ENCODE results near the gene CENPE. TPM values are rescaled to one million over a fixed set of nuclear protein-coding genes. Genes with fewer than 3 reads are reported as not detected.

Gene CENPE
- total RNA-seq, 1 experiment from 2014 or later, result 30.3 TPM

DNA sequence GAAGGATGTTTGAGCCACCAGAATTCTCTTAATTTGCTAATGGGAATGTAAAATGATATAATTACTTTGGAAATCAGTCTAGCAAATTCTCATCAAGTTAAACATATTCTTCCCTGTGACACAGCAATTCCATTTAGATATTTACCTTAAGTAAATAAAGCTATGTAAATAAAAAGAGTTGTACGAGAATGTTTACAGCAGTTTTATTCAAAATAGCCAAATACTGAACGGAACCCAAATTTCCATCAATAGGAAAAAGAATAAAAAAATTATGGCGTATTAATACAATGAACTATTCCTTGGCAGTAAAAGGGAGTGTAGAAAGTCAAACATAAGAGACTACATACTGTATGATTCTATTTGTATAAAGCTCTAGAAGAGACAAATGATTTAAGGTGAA is 45.8 kb downstream of the CENPE start:
- Mint-ChIP-seq H3K36me3 (ENCODE audit: insufficient read depth, unreplicated experiment) (peaks cover 60% of the 10 kb centered on the region), H3K27ac (ENCODE audit: unreplicated experiment) (no peak overlapping the region), H3K4me1 (ENCODE audit: low read depth, unreplicated experiment) (no peaks in the 10 kb centered on the region), H3K9me3 (ENCODE audit: unreplicated experiment) (peaks cover 10% of the 10 kb centered on the region), H3K4me3 (ENCODE audit: unreplicated experiment) (no peak overlapping the region), H3K27me3 (ENCODE audit: insufficient read depth, unreplicated experiment) (no peaks in the 10 kb centered on the region)
- H3K9me3 ChIP-seq, result peaks cover 7% of the 10 kb centered on the region; the same call in 1 of the 2 replicates
- peaks cover 2% of the 10 kb centered on the region; the same call in 1 of the 2 replicates for H3K36me3 ChIP-seq (ENCODE audit: control insufficient read depth, insufficient read depth, low read length)
- H3K4me3 ChIP-seq (ENCODE audit: low read depth, low read length), result no peak overlapping the region
- intact Hi-C loops (cut with micrococcal nuclease; ENCODE audit: unreplicated experiment), result no loop called here
- H3K4me1 ChIP-seq, result no peaks in the 10 kb centered on the region
- TF ChIP-seq, protein P1, sequence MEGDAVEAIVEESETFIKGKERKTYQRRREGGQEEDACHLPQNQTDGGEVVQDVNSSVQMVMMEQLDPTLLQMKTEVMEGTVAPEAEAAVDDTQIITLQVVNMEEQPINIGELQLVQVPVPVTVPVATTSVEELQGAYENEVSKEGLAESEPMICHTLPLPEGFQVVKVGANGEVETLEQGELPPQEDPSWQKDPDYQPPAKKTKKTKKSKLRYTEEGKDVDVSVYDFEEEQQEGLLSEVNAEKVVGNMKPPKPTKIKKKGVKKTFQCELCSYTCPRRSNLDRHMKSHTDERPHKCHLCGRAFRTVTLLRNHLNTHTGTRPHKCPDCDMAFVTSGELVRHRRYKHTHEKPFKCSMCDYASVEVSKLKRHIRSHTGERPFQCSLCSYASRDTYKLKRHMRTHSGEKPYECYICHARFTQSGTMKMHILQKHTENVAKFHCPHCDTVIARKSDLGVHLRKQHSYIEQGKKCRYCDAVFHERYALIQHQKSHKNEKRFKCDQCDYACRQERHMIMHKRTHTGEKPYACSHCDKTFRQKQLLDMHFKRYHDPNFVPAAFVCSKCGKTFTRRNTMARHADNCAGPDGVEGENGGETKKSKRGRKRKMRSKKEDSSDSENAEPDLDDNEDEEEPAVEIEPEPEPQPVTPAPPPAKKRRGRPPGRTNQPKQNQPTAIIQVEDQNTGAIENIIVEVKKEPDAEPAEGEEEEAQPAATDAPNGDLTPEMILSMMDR (IDR thresholded peaks at IDR 0.05; ENCODE audit: insufficient read depth in 1 of 2, low read depth in 1 of 2, low read length in 1 of 2, severe bottlenecking in 1 of 2, unreplicated experiment in 1 of 2), result no peak
- no peaks in the 10 kb centered on the region for H3K27me3 ChIP-seq (replicated peaks; ENCODE audit: control insufficient read depth, insufficient read depth, low read length)
- ChIA-PET POLR2A (no interaction called here), CTCF (no interaction called here)
- BruUV-seq (replicated peaks), result no TSS peak
- no peak for DNase-seq

DNA sequence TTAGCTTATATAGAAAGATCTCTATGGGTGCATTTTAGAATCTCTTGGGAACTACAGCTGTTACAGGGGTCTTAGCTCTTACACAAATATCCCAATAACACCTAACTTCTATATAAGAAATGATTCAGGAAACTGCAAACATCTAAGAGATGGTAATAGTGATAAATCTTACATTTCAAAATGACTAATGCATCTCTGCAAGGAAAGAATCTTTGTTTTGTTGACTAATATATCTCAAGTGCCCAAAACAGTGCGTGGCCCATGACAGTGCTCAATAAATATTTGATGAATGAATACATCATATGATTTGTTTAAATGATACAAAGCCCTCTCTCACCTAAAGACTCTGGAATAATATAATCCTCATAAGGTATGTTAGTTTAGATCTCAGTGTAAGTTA is 47.5 kb downstream of the CENPE start:
- peaks cover 2% of the 10 kb centered on the region; the same call in 1 of the 2 replicates for H3K36me3 ChIP-seq (ENCODE audit: control insufficient read depth, insufficient read depth, low read length)
- POLR2A ChIA-PET, result no interaction called here

DNA sequence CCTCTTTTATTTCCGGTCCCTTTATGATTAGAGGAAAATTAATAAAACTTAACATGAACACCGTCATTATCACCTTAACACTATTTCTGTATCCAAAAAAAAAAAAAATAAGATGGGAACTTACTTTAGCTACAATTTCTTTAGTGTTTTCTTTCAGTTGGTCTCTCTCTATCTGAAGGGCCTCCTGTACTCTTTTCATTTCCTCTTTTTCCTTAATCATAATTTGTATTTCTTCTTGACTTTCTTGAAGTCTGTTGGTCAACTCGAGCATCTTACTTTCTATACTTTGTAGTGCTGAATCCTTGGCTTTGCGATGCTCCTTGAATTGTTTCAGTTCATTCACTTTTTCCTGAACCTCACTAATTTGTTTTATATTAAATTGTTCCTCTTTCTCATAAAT is 53.2 kb downstream of the CENPE start:
- H3K36me3 Mint-ChIP-seq (ENCODE audit: insufficient read depth, unreplicated experiment), result peaks cover 63% of the 10 kb centered on the region
- no peaks in the 10 kb centered on the region for H3K4me1 Mint-ChIP-seq (ENCODE audit: low read depth, unreplicated experiment)
- no peak overlapping the region for H3K27ac Mint-ChIP-seq (ENCODE audit: unreplicated experiment)
- intact Hi-C loops (cut with micrococcal nuclease; ENCODE audit: unreplicated experiment), result no loop called here
- Histone ChIP-seq H3K4me3 (ENCODE audit: low read depth, low read length) (no peak overlapping the region), H3K4me1 (no peaks in the 10 kb centered on the region), H3K9me3 (no peaks in the 10 kb centered on the region), H3K36me3 (ENCODE audit: control insufficient read depth, insufficient read depth, low read length) (peaks cover 2% of the 10 kb centered on the region; the same call in 1 of the 2 replicates), H3K27me3 (replicated peaks; ENCODE audit: control insufficient read depth, insufficient read depth, low read length) (no peaks in the 10 kb centered on the region)
- H3K27me3 Mint-ChIP-seq (ENCODE audit: insufficient read depth, unreplicated experiment), result no peaks in the 10 kb centered on the region
- ChIA-PET CTCF (no interaction called here), POLR2A (no interaction called here)
- BruUV-seq (replicated peaks), result TSS peak; percentile 84
- no peak overlapping the region for H3K4me3 Mint-ChIP-seq (ENCODE audit: unreplicated experiment)
- no peak for DNase-seq
- TF ChIP-seq, protein P1 (IDR thresholded peaks at IDR 0.05; ENCODE audit: insufficient read depth in 1 of 2, low read depth in 1 of 2, low read length in 1 of 2, severe bottlenecking in 1 of 2, unreplicated experiment in 1 of 2), result no peak
- H3K9me3 Mint-ChIP-seq (ENCODE audit: unreplicated experiment), result no peaks in the 10 kb centered on the region

More for the DNA sequence above, 47.5 kb downstream of the CENPE start:
- CTCF ChIA-PET, result no interaction called here
- intact Hi-C loops (cut with micrococcal nuclease; ENCODE audit: unreplicated experiment), result no loop called here
- H3K27ac Mint-ChIP-seq (ENCODE audit: unreplicated experiment), result no peak overlapping the region
- H3K4me3 Mint-ChIP-seq (ENCODE audit: unreplicated experiment), result no peak overlapping the region
- TF ChIP-seq, protein P1 (IDR thresholded peaks at IDR 0.05; ENCODE audit: insufficient read depth in 1 of 2, low read depth in 1 of 2, low read length in 1 of 2, severe bottlenecking in 1 of 2, unreplicated experiment in 1 of 2), result no peak
- peaks cover 2% of the 10 kb centered on the region; the same call in 1 of the 2 replicates for H3K9me3 ChIP-seq
- H3K4me1 Mint-ChIP-seq (ENCODE audit: low read depth, unreplicated experiment), result no peaks in the 10 kb centered on the region
- H3K9me3 Mint-ChIP-seq (ENCODE audit: unreplicated experiment), result no peaks in the 10 kb centered on the region
- peaks cover 51% of the 10 kb centered on the region for H3K36me3 Mint-ChIP-seq (ENCODE audit: insufficient read depth, unreplicated experiment)
- H3K27me3 Mint-ChIP-seq (ENCODE audit: insufficient read depth, unreplicated experiment), result no peaks in the 10 kb centered on the region
- H3K4me3 ChIP-seq (ENCODE audit: low read depth, low read length), result no peak overlapping the region
- H3K27me3 ChIP-seq (replicated peaks; ENCODE audit: control insufficient read depth, insufficient read depth, low read length), result no peaks in the 10 kb centered on the region
- no TSS peak for BruUV-seq (replicated peaks)
- no peaks in the 10 kb centered on the region for H3K4me1 ChIP-seq
- no peak for DNase-seq

Data from Caco-2 (cell line).